Lung (tissue), 12 donors: ENCODE results near the gene TPPP2. TPM values are rescaled to one million over a fixed set of nuclear protein-coding genes. Genes with fewer than 3 reads are reported as not detected.

Source experiments
- ATAC-seq: fragments of 200-7000 bp; cut with Tn5 transposase; one replicate; pipeline ENCODE4 v1.9.1; 2020; ENCODE audit warnings: moderate number of reproducible peaks; ENCODE audit not compliant: insufficient read depth, low FRiP score
- DNase-seq, 3 donors: peaks; one replicate each; pipeline ENCODE4 v3.0.0-alpha.2; 2013 to 2017
- H3K27ac ChIP-seq, 2 donors: one replicate each; pipeline ENCODE4 v1.5.1; 2013; ENCODE audit warnings: mild to moderate bottlenecking in 2 of 2, moderate library complexity in 2 of 2, control low read depth in 1 of 2, inconsistent platforms in 1 of 2, low read depth in 1 of 2, low read length in 1 of 2
- H3K27me3 ChIP-seq, 3 donors: one replicate each; pipeline ENCODE4 v1.5.1; 2013; ENCODE audit warnings: low read length in 2 of 3; ENCODE audit not compliant: control insufficient read depth in 3 of 3, insufficient read depth in 3 of 3
- H3K36me3 ChIP-seq, 4 donors: one replicate each; pipeline ENCODE4 v1.5.1; 2013; ENCODE audit warnings: low read length in 4 of 4, mild to moderate bottlenecking in 1 of 4, moderate library complexity in 1 of 4; ENCODE audit not compliant: control insufficient read depth in 4 of 4, insufficient read depth in 4 of 4
- H3K4me1 ChIP-seq, 5 donors: one replicate each; pipeline ENCODE4 v1.5.1; 2013; ENCODE audit warnings: low read length in 5 of 5, mild to moderate bottlenecking in 2 of 5, moderate library complexity in 1 of 5; ENCODE audit not compliant: control insufficient read depth in 5 of 5, insufficient read depth in 5 of 5
- H3K4me3 ChIP-seq: one replicate; pipeline ENCODE4 v1.5.1; 2013; ENCODE audit warnings: mild to moderate bottlenecking, control low read depth, moderate library complexity
- H3K9ac ChIP-seq, 2 donors: one replicate each; pipeline ENCODE4 v1.5.1; 2013; ENCODE audit warnings: low read length in 2 of 2, control low read depth in 1 of 2; ENCODE audit not compliant: insufficient read depth in 1 of 2
- H3K9me3 ChIP-seq, 4 donors: one replicate each; pipeline ENCODE4 v1.5.1; 2013; ENCODE audit warnings: low read length in 3 of 4, mild to moderate bottlenecking in 1 of 4, moderate library complexity in 1 of 4; ENCODE audit not compliant: control insufficient read depth in 4 of 4, insufficient read depth in 3 of 4
- WGBS, 2 donors: extraction: QIAGEN DNeasy Blood & Tissue Kit; methylation state at CpG; one replicate each; pipeline ENCODE4 v1.1.7; 2013; 5-methylcytosine and 5-hydroxymethylcytosine counted together
- polyA plus RNA-seq, 2 donors: library from polyadenylated mRNA; stranded (reverse); fragments of 200-250 nt; gene quantifications; one replicate each; pipeline ENCODE4 v1.2.1, GENCODE V29; 2013
- total RNA-seq, 2 donors: library from RNA; depleted of rRNA in 1 of 2; stranded (reverse); fragments of >200 nt in 1 of 2; gene quantifications; one replicate each; pipeline ENCODE4 v1.2.1, GENCODE V29; 2014 to 2021
- TF ChIP-seq, protein P1 (sequence below): IDR thresholded peaks from 2 replicates; pipeline ENCODE4 v1.5.1; 2012; ENCODE audit warnings: mild to moderate bottlenecking; ENCODE audit errors: control extremely low read depth, extremely low read depth
- donor health status: control.
- donor health status: control.
- donor health status: Bipolar disorder and iron deficiency.
- donor health status: healthy.
- donor health status: DM: yes; HTN: yes; CAD: no.

Gene TPPP2
- total and polyA plus RNA-seq, 4 donors, result 0.65 TPM; not detected in 3

DNA sequence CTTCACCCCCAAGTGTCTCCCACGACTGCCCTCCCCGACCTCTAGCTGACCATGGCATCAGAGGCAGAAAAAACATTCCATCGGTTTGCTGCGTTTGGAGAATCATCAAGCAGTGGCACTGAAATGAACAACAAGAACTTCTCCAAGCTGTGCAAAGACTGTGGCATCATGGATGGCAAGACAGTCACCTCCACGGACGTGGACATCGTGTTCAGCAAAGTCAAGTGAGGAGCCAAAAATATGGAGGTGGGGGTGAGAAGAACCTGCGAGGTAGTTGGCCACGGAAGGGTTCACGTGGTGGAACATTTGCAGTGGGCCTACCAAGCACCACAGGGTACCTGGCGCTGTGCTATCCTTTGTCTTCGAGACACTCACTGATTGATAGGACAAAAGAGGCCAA is 514 bp downstream of the TPPP2 start:
- Histone ChIP-seq H3K9me3 (no peaks in the 10 kb centered on the region), H3K27ac (no peak overlapping the region), H3K9ac (no peak overlapping the region), H3K4me3 (no peak overlapping the region), H3K27me3 (no peaks in the 10 kb centered on the region), H3K4me1 (peaks cover 0 to 12% (median 10%) of the 10 kb centered on the region in 5 donors), H3K36me3 (no peaks in the 10 kb centered on the region)
- WGBS, 2 donors, result 93 to 96% methylated on average over 12 of the region's 12 CpGs
- TF ChIP-seq, protein P1, sequence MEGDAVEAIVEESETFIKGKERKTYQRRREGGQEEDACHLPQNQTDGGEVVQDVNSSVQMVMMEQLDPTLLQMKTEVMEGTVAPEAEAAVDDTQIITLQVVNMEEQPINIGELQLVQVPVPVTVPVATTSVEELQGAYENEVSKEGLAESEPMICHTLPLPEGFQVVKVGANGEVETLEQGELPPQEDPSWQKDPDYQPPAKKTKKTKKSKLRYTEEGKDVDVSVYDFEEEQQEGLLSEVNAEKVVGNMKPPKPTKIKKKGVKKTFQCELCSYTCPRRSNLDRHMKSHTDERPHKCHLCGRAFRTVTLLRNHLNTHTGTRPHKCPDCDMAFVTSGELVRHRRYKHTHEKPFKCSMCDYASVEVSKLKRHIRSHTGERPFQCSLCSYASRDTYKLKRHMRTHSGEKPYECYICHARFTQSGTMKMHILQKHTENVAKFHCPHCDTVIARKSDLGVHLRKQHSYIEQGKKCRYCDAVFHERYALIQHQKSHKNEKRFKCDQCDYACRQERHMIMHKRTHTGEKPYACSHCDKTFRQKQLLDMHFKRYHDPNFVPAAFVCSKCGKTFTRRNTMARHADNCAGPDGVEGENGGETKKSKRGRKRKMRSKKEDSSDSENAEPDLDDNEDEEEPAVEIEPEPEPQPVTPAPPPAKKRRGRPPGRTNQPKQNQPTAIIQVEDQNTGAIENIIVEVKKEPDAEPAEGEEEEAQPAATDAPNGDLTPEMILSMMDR, result no peak
- no peak for ATAC-seq
- no peak for DNase-seq

DNA sequence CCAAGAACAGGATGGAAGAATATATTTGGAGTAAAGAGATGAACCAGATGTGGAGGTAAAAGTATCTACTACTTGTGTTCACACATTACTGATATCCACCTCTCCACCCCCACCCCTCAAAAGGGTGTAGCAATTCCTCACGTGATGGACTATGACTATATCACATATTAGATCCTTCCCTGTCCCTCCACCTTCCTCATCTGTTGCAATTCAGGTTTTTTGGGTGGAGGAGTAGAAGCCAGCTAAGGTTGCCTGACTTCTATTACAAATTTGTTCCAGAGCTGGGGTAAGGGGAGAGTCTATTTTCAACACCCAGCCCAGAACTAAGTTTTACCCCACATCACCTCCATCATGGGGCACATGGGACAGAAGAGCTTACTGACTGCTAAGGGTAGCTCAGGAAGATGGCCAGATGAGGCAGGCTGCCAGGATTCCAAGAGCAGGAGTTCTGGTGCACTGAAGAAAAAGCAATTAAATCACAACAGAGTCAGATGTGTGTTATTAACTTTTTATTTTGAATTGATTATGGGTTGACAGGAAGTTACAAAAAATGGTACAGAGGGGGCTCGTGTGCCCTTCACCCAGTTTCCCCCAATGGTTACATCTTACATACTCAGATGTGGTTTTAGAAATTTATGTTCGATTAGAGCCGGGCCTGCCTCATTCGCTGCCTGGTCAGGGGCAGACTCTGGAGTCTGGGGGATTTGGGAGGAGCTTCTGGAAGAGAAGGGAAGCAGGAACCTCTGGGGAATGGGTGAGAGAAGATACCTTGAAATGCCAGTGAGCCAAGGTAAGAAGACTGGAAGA is 2.5 kb downstream of the TPPP2 start:
- no peak for DNase-seq
- TF ChIP-seq, protein P1, result no peak
- WGBS, 2 donors, result 83% methylated on average over 5 of the region's 5 CpGs
- H3K9me3 ChIP-seq, result no peaks in the 10 kb centered on the region
- no peaks in the 10 kb centered on the region for H3K27me3 ChIP-seq
- ATAC-seq, result no peak
- H3K36me3 ChIP-seq, result no peaks in the 10 kb centered on the region
- no peak overlapping the region for H3K9ac ChIP-seq
- H3K4me1 ChIP-seq, result peaks cover 0 to under 1% (median 0%) of the 10 kb centered on the region in 5 donors
- H3K4me3 ChIP-seq, result no peak overlapping the region
- H3K27ac ChIP-seq, result no peak overlapping the region

DNA sequence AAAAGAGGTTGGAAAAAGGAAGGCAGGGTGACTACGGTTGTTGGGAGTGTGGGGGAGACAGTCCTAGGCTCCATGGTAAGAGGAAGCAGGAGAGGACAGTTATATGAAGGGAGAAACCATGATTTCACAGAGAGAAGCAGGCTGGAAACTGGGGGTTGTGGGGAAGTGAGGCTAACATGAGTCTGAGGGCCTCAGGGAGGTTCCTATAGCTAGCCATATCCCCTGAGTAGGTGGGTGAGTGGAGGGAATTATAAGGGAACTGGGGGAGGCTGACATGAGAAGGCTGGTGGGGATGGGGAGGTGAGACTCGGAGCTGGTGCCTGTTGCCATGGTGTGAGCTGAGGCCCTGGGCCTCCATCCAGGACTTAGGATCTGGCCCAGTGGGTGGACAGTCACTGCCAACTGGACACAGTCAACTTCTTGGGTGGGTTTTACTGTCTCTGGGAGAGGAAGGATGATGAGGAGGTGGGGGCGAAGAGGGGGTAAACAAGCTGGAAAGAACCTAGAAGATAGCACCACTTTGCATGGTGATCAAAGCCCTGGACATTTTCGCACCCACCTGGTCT is 3.2 kb downstream of the TPPP2 start:
- Histone ChIP-seq H3K9ac (no peak overlapping the region), H3K4me1 (peaks cover 0 to 6% (median 4%) of the 10 kb centered on the region in 5 donors), H3K4me3 (no peak overlapping the region), H3K27me3 (no peaks in the 10 kb centered on the region), H3K27ac (no peak overlapping the region), H3K9me3 (no peaks in the 10 kb centered on the region), H3K36me3 (no peaks in the 10 kb centered on the region)
- DNase-seq, result no peak
- 84 to 97% methylated on average over 4 of the region's 4 CpGs for WGBS, 2 donors
- ATAC-seq, result no peak
- TF ChIP-seq, protein P1, result no peak
